CD4-positive, alpha-beta T cell treated with Interleukin-15 for 1 hour (primary cell): ENCODE results near the gene BPIFA2.
"Not testable (repeated sequence)": the region's sequence is repeated elsewhere in the genome, so short reads cannot be mapped to it uniquely, and the experiment has no call there.

Source experiments
- DNase-seq: peaks from one replicate; pipeline ENCODE4 v3.0.0-alpha.2; 2020

The BPIFA2 gene

DNA sequence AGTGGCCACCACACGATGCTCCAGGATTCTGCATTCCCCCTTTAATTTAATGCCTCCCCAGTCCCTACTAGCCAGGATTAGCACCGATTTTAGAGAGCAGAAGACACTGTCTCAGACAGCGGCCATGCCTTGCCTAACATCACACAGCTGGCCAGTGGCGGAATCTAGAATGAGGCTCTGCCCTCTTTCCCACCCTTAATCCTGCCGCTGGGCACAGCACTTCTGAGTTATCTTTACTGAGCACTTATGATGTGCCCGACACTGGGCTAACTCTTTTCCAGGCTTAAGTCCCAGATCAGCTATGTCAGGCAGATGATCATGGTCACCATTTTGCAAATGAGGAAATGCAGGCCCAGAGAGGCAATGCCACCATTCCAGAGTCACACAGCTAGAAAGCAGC lies 5.6 kb upstream of the BPIFA2 start:
- no peak for DNase-seq

DNA sequence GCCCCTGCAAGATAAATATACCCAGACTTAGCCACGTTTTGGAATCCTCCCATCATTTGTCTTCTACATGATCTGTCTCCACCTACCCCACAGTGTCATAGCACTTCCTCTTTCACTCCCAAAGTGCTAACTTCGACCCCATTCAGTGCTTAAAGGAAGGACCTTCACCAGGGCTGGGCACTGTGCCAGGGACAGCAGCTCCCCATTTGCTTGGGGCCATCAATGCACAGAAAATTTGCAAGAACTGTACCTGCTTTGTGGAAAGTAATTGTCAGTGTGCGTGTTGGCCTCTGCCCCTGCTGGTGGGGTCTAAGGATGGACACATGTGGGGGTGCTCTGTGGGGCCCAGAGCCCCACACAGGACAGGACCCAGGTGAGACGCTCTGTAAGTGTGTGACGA lies 5.2 kb upstream of the BPIFA2 start:
- DNase-seq = no peak

DNA sequence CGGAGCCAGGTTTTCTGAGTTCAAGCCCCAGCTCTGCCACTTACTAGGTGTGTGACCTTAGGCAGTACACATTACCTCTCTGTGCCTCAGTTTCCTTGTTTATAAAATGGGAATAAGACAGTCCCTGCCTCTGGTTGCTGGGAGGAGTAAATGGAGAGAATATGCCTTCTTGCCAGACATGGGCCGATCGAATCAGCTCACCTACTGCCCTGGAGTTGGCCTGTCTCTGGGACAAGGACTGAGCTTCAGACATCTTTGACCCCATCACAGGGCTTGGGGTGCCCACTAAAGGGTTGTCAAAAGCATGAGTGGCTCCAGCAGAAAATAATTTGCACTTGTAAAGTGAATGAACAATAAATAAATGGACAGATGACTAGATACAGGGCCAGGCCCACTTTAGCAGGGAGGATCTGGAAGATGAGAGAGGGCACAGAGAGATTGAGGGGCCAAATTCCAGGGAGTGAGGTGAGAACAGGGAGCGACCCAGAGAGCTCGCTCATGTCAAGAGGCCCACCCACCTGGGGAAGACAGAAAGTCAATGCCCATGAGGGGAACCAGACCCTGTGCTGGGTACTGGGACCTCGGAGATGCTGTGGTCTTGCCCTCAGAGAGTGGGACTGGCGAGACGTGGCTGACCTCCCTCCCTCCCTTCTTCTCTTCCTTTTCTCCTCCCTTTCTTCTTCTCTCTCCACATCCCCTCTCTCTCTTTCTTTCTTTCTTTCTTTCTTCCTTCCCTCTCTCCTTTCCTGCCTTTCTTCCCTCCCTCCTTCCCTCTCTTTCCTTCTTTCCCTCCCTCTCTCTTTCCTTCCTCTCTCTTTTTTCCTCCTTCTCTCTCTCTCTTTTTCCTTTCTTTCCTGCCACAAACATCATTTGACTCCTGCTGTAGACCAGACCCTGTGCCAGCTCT lies 3.9 kb upstream of the BPIFA2 start:
- no peak for DNase-seq

DNA sequence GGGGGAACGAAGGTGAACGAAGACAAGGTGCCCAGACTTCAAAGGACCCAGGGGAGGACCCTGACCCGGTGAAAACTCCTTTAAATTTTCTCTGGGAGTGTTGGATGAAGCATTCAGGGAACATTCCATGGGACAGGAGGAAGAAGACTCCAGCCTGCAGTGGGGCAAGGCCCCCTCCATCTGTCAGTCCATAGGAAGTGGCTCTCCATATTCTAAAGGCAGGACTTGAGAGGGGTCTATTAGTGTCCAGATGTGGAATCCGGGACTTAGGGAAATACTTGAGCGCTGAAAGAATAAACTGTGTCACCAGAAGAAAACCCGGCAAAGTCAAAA lies 3.2 kb upstream of the BPIFA2 start:
- no peak for DNase-seq

DNA sequence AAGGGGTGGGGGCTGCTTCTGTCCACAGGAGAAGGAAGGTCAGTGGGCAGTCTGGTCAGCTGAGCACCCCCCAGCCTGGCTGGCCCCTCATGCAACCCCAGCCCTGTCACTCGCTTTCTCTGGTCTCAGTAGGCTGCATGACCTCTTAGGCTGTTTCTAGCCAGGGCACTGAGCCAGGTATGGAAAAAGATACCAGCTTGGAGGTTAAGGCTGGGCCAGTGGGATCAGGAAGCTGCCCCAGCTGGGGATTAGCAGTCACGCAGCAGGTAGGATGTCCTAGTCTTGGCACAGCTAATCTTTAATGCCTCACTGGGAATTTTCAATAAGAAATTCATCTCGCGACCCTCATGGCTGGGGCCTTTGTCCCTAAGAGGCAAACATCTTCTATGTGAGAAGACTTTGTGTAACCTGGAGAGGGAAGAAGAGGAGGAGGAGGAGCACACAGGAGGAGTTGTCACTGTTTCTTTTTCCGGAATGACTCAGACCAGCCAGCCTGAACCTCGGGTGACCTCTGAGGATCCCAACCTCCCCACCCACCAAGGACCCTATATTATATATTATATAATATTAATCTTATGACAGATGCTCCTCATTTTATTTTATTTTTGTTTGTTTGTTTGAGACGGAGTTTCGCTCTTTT lies 2.4 kb upstream of the BPIFA2 start:
- DNase-seq = no peak

DNA sequence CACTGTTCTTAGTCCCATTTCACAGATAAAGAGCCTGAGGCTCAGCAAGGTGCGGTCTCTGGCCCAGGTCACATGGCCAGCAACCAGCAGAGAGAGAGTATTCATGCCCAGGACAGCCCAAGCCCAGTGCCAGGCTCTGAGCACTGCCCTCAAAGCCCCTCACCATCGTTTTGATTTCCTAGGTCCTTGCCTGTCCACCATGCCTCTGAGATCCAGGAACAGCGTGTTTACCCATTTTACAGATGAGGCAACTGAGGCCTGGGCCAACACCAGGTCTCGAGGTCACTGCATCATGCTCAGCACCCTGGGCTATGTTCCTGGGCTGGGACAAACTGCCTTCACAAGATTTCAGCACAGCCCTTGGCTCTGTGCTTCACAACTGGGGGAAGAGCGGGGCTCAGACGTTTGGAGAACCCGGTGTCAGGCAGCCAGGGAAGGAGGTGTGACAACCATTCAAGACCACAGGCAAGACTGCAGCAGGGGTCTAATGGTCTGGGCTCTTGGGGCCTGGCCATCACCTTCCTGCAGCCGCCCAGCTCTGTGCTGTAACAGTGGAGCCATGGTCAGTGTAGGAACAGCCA lies 1.3 kb upstream of the BPIFA2 start:
- no peak for DNase-seq

DNA sequence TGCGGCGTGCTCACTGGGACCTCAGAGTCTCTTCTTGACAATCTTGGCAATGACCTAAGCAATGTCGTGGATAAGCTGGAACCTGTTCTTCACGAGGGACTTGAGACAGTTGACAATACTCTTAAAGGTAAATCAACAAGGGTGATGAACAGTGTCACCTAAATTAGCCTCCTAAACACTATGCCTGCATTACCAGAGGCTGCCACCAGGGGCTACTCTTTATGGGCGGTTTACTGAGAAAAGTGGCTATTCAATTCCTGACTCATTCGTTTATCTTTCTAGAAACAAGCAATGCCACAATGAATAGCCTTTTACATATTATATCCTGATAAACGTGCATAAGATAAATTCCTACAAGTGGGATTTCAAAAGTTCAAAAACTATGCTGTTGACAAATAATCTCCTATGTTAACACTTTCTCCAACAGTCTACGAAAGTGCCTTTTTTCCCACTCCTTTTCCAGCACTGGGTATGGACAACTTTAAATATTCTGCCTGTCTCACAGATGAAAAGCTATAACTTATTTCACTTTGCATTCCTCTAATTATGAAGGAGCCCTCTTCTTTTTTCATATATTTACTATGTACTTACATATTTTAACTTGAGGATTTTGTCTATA lies 1.3 kb downstream of the BPIFA2 start:
- DNase-seq = no peak

DNA sequence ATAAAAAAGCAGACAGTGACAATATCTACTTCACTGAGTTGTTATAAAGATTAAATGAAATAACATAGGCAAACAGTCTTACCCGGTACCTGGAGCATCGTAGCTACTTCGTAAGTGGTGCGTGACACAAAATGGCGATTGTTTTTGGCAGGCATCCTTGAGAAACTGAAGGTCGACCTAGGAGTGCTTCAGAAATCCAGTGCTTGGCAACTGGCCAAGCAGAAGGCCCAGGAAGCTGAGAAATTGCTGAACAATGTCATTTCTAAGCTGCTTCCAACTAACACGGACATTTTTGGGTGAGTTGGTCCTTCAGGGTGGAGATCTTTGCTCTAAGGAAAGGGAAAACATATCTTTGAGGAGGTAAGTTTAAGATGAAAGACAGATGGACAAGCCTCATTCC lies 4.8 kb downstream of the BPIFA2 start:
- no peak for DNase-seq

DNA sequence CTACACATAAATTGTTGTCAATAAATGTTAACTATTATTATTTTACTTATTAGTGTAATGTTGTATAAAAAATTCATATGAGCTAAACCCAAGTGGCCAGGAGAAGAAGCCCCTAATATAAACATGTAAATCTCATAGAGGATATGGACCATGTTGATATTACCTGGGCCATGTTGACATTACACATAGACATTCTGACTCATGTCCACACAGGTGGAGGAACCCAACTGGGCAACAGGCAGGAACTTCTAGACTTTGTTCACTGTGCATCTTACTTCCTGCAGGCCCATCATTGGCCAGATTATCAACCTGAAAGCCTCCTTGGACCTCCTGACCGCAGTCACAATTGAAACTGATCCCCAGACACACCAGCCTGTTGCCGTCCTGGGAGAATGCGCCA lies 7.2 kb downstream of the BPIFA2 start:
- no peak for DNase-seq

DNA sequence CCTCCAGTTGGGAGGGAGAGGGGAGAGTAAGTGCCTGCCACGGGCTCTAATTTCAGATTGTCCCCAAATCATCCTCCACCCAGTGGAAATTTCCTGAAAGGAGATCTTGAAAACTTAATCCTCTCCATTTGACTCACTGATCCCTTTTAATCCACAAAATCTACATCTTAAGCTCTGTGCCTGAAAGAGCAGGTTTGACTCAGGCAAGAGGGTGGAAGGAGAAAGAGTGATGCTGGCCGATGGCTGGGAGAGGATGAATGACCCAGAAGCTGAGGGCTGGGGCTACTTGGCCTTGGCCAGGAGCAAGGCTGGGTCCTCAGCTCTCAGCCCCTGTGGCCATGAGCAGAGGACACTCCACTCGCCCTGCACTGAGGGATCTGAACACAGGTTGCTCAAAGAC lies 8.1 kb downstream of the BPIFA2 start:
- DNase-seq = no peak

DNA sequence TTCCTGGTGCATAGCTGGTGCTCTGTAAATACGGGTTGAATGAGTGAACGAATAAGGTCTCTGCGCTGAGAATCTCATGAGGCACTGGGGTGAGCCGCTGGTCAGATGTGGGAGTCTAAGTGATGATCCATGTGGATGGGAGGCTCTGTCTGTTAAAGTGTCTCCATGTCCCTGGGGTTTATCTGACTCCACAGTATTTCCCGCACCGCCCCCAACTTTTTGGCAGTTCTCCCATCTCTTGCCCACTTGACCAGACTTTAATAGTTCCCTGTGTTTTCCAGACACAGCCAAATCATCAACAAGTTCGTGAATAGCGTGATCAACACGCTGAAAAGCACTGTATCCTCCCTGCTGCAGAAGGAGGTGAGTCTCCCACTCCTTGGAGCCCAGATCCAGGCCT lies 9.9 kb downstream of the BPIFA2 start:
- DNase-seq = no peak

DNA sequence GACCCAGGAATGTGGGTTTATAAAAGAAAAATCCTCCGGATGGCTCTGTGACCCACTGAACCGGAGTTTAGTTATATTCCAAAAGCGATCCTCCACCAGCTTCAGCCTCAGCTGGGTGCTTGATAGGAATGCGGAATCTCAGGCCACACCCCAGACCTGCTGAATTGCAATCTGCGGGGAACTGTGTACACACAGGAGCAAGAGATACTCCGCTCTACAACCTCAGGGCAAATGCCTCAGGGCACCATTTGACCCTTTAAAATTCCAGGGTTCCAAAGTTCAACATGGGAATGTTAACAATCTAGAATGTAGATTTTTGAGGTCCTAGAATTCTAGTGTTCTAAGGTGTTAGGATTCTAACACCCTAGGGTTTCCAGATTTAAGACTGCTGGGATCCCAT lies 10.8 kb downstream of the BPIFA2 start:
- DNase-seq = no peak

DNA sequence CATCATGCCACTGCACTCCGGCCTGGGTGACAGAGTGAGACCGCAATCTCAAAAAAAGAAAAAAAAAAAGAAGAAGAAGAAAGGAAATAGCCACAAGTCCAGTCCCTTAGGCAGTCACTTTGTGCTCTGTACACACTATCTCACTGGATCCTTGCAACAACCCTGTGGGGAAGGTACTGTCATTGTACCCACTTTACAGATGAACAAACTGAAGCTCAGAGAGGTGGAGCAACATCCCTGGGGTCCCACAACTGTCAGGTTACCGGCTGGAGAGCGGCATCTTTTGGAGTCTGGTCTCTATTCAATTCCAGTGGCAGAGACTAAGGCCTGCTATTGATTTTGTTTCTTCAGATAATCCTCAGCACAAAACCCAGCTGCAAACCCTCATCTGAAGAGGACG lies 12.2 kb downstream of the BPIFA2 start:
- no peak for DNase-seq

DNA sequence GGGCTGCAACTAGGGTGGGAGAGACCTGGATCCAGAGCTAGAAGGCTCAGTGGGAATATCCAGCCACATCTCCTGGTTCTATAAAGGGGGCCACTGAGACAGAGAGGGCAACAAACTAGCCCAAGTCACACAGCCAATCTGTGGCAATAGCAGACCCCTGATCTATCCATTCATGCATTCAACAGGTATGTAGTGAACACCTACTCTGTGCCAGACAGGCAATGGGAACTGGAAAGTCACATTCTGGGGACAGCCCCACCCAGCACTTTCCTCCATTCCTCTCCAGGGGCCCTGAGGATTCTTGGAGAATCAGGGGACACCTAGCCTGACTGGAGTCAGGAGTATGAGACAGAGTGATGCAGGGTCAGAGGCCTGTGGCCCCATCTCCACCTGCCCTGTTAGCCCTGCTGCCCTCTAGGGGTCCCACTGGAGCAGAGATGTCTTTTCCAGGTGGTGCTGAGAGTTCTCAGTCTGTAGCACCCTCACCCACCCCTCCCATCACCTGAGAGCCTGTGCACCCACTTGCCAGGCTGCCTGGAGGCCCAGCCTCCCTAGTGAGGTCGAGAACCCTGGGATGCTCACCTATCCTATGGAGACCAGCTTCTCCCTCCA lies 13.6 kb downstream of the BPIFA2 start:
- DNase-seq = no peak

DNA sequence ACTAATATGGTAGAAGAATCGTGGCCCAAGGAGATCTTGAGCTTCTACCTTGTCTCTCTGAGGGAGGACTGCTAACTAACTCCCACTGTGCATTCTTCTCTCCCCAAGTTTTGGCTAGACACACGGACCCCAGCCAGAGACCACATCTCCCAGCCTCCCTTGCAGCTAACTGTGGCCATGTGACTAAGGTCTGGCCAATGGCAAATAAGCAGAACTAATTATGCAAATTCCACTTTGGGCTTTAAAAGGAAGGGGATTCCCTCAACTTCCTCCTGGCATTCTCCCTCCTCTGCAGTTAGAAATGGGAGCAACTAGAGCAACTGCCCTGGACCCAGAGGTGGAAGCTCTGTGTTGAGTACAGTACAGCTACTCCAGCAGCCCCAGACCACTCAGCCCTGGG lies 15.4 kb downstream of the BPIFA2 start:
- no peak for DNase-seq

DNA sequence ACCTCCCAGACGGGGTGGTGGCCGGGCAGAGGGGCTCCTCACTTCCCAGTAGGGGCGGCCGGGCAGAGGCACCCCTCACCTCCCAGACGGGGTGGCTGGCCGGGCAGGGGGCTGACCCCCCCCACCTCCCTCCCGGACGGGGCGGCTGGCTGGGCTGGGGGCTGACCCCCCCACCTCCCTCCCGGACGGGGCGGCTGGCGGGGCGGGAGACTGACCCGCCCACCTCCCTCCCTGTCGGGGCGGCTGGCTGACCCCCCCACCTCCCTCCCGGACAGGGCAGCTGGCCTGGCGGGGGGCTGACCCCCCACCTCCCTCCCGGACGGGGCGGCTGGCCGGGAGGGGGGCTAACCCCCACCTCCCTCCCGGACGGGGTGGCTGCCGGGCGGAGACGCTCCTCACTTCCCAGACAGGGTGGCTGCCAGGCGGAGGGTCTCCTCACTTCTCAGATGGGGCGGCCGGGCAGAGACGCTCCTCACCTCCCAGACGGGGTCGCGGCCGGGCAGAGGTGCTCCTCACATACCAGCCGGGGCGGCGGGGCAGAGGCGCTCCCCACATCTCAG lies 17.2 kb downstream of the BPIFA2 start:
- DNase-seq = not testable (repeated sequence)

DNA sequence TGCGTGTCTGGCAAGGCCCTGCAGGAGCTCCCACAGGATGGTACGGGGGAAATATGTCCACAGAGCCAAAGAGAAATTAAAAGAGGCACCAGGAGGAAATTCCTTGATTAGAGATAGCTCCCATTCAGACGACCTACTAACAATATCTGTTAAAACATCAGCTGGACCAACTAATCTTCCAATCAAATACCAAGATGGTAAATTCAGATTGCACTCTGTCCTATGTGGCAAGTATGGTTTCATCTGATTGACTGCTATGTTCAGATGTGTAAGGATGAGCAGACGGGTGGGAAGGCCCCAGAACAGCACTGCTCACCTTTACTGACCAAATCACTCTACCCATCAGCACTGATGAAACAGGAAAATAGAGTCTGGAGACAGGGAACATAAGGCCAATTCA lies 19.5 kb downstream of the BPIFA2 start:
- no peak for DNase-seq

DNA sequence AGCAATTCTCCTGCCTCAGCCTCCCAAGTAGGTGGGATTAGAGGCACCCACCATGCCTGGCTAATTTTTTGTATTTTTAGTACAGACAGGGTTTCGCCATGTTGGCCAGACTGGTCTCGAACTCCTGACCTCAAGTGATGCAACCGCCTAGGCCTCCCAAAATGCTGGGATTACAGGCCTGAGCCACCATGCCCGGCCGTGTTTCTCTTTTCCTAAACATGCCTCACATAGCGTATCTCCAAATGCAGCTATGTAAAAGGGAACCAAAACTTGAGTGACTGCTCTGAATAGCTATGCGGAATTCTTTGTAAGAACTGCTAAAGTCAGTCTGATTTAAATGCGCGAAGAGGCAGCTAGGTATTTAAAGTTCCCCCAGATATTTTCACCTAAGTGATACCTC lies 20.5 kb downstream of the BPIFA2 start:
- DNase-seq = no peak

DNA sequence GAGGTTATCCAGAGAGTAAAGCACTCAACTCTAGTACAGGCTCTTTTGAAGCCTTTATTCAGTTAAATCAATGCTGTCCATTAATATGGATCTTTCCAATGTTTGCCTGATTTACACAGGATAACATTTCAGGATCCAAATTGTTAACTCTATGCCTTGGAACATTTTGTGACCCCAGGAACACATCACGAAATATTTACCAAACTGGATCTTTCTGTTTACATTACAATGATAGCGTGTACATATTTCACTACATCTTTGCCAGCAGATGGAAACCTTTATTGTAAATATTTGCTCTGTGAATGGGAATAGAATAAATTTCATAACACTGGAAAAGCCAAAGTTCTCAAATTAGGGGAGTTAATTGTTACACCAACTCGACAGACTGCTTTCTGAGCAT lies 23.5 kb downstream of the BPIFA2 start:
- no peak for DNase-seq

DNA sequence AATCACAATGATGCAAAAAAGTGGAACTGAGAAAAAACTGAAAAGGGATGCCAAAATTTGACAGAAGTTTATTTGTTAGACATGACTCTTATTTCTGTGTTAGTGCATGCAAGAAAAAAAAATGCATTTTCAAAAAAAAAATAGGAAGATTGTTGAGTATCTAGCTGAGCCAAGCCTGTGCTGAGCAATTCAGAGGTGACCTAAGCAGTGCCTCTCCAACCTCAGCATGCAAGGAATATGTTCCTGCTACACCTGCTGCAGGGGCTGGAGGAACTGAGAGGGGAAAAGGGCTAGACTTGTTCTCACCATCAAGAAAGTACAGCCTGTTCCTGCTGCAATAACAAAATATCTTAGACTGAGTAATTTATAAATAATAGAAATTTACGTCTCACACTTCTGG lies 24.0 kb downstream of the BPIFA2 start:
- DNase-seq = no peak

DNA sequence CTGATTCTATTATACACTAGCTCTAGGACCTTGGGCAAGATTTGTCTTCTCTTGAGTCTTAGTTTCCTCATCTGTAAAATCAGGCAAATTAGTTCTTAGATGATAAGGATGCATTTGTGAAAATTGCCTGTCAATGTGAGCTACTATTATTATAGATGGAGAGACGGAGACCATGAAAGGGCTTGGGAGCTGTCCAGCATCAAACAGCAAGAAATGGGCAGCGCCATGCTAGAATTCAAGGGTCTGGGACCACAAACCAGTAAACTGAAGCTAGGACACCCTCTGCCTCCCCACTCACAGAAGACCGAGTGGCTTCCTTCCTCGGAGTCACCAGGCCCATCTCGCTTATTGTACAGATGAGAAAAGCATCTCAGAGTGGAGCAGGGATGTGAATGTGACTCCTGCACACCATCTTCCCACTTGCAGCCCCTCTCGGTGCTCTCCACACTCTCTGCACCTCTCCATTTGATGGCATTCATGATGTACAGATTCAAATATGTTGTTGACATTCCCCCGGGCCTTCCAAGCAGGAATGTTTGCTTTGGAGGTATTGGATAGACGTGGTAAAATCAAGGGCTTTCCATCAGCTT lies 25.0 kb downstream of the BPIFA2 start:
- DNase-seq = no peak

DNA sequence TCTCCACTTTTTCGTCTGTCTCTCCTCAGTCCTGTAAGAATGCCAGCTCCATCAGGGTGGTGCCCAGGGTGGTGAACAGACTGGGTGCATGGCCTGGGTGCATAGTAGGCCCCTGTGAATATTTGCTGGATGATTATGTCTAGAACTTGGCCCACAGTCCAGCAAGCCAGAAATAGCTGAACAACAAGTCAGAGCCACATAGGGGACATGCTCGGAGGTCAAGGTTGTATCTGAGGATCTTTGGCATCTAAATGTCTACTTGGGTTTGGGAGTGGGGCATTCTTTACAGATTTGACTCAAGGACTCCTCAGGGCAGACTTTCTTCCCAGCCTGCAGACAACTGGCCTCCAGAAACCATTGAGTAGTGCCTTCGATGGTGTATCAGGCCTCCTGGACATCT lies 31.1 kb downstream of the BPIFA2 start:
- DNase-seq = no peak

DNA sequence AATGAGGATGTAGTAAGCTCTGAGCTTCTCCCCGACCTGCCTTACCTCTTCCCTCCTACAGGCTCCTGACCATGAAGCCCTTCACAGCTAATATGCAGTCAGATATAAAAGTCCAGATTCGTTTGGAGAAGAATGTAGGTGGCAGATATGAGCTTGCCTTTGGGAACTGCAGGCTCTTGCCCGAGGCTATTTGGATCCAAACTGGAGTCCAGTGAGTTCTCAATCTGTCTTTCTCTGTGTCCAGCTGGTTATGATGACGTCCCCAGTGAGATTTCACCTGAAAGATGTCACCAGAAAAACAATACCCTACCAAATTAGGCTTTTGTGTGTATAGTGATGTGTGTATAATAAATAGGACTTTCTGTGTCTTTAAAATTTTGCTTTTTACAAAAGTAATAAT lies 34.5 kb downstream of the BPIFA2 start:
- DNase-seq = no peak
